Pons (tissue), 1 donor: ENCODE measurements around the gene IFNGR2.
"Not testable (repeated sequence)": the region's sequence is repeated elsewhere in the genome, so short reads cannot be mapped to it uniquely, and the experiment has no call there.

Experiments
- DNase-seq: peaks from one replicate; pipeline ENCODE4 v3.0.0-alpha.2; 2016; ENCODE audit warnings: low spot score

IFNGR2 gene

GRCh38 chr21:33377221-33377920, 25.8 kb upstream of the IFNGR2 start:
- DNase-seq = peak; percentile 38

- no peak for DNase-seq
These were observed 25.1 kb upstream of the IFNGR2 start for GRCh38 chr21:33378081-33378480.

GRCh38 chr21:33379934-33380333, 23.3 kb upstream of the IFNGR2 start:
- DNase-seq = peak; percentile 69

GRCh38 chr21:33380483-33380998, 22.7 kb upstream of the IFNGR2 start:
- DNase-seq = peak; percentile 87

GRCh38 chr21:33381381-33381780, 21.8 kb upstream of the IFNGR2 start:
- not testable (repeated sequence) for DNase-seq

GRCh38 chr21:33383056-33383888, 19.9 kb upstream of the IFNGR2 start:
- peak; percentile 51 for DNase-seq

- no peak for DNase-seq
These were observed 18.3 kb upstream of the IFNGR2 start for GRCh38 chr21:33384841-33385331.

- no peak for DNase-seq
These were observed 16.9 kb upstream of the IFNGR2 start for GRCh38 chr21:33386222-33386784.

- no peak for DNase-seq
These were observed 15.9 kb upstream of the IFNGR2 start for GRCh38 chr21:33387294-33387693.

- no peak for DNase-seq
These were observed 15.0 kb upstream of the IFNGR2 start for GRCh38 chr21:33388188-33388587.

GRCh38 chr21:33390479-33390878, 12.7 kb upstream of the IFNGR2 start:
- DNase-seq = no peak

GRCh38 chr21:33391656-33392055, 11.6 kb upstream of the IFNGR2 start:
- DNase-seq = no peak

GRCh38 chr21:33392284-33392985, 10.8 kb upstream of the IFNGR2 start:
- DNase-seq = no peak

GRCh38 chr21:33393348-33393747, 9.9 kb upstream of the IFNGR2 start:
- DNase-seq = no peak

GRCh38 chr21:33394260-33394659, 9.0 kb upstream of the IFNGR2 start:
- peak; percentile 74 for DNase-seq

GRCh38 chr21:33395891-33396331, 7.3 kb upstream of the IFNGR2 start:
- no peak for DNase-seq

GRCh38 chr21:33396436-33396835, 6.8 kb upstream of the IFNGR2 start:
- no peak for DNase-seq

- DNase-seq = no peak
These were observed 6.3 kb upstream of the IFNGR2 start for GRCh38 chr21:33396951-33397350.

- no peak for DNase-seq
These were observed 5.5 kb upstream of the IFNGR2 start for GRCh38 chr21:33397717-33398116.

- no peak for DNase-seq
These were observed 4.9 kb upstream of the IFNGR2 start for GRCh38 chr21:33398361-33398760.

GRCh38 chr21:33401630-33401992, 1.6 kb upstream of the IFNGR2 start:
- DNase-seq = peak; percentile 39
